ENCODE measurements around the gene PRRC1.
"Not testable (repeated sequence)": the region's sequence is repeated elsewhere in the genome, so short reads cannot be mapped to it uniquely, and the experiment has no call there.

The PRRC1 gene

DNA sequence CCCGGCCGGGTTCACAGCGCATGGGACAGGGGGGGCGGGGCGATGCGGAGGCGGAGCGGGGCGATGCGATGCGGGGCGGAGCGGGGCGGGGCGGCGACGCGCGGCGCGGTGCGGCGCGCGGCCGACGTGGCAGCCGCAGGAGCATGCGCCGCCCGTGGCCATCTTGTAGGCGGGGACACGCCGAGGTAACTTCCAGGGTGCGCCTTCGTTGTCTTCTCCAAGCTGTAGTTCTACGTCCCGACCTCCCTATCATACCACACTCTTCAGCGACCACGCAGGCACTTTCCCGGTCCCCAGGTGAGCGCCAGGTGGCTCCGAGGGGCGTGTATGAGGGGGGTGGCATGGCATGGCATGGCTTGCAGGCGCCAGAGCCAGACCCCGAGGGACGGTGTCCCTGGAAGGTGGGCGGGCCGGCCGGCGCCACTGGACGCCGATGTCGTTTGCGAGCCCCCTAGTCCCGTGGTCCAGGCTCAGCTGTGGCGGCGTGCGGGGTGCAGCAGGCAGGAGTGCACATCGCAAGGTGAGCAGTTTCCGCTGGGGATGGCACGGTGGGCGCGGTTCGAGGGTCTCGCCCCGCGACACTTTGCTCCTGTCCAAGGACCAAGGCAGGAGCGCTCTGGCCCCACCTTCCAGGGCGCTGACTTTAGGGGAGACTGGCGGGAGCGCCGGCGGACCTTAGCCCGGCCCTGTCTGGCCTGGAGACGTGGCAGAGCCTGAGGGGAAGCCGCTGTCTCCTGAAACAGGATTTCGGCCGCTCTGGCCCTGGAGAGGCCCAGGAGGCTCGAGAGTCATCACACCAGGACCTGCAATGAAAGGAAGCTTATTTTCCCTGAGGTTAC is at the start of gene PRRC1:
Gene PRRC1 (plus strand): TSS at position 161 of the 839 bp plus-strand sequence. CDS start 5,840 bp downstream, outside the sequence.
- peak; percentile 80 to 83 for DNase-seq

DNA sequence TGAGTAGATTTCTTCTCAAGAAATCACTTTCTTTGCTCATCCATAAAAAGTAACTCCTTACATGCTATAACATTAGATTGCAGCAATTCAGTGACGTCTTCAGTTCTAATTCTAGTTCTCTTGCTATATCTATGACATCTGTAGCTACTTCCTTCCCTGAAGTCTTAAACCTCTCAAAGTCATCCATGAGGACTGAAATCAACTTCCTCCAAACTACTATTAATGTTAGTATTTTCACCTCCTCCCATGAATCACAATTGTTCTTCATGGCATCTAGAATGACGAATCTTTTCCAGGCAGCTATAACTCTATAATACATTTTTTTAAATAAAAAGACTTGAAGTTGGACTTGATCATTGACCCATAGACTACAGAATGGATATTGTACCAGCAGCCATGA is 46.2 kb upstream of the PRRC1 start:
- no peak for DNase-seq

DNA sequence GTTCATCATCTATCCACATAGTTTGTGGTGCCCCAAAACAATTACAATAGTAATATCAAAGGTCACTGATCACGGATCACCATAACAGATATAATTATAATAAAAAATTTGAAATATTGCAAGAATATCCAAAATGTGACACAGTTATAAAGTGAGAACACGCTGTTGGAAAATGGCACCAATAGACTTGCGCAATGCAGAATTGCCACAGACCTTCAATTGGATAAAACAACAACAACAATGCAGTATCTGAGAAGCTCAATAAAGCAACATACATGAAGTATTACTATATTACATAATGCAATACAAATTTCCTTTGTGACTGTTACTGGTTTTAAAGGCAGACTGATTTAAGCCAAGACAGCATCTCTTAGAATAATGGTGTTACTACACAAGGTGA is 44.7 kb upstream of the PRRC1 start:
- no peak for DNase-seq

DNA sequence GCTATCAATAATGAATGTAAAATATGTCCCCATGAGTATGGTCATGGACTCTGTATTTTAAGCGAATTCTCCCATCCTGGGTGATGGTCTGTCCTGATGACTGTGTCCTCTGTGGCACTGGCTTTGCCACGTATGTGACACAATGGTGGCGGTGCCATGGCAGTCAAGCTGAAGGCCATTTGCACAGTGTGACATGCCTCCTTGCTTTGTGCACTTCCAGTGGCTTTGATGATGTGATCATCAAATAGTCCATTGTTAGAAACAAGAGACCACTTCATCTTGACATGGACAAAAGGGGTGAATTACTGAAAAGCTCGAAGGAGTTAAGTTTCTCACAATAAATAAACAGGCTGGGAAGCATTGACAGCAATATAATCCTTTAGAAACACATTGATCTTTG is 31.0 kb upstream of the PRRC1 start:
- DNase-seq, result no peak

DNA sequence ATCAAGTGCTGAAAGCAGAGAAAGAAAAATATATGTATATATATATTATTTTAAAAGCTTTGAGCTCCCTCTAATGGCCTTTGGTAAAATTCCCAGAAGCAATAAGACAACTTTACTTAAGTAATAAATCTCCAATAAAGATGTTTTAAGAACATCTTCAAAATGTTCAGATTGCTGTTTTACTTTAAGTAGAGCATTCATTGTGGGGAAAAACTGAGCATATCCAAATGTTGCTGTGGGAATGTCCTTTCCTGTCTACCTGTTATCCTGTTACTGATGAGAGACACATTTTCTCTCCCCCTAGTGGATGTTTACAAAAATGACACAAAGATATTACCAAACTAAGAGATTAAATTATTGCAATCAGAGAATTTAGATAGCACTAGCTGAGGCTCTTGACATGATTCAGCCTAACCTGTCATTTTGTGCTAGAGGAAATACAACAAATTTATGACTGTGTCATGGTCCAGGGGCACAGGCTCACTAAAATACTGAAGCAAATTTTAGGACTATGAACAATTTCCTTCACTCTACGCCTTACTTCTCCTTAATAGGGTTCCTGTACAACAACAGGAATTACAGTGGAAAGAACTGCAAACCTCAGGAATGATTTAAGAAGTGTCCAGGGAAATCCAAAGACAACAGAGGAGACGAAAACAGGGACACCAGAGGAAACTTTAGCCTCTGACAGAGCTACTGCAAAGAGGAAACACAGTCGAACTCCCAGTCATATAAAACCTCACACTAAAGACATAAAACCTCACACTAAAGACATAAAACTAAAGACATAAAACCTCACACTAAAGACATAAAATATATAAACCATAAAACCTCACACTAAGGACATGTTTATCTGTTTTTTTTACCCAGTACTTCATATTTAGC is 24.3 kb upstream of the PRRC1 start:
- peak in 1 of 2 donors; percentile 3 for DNase-seq

DNA sequence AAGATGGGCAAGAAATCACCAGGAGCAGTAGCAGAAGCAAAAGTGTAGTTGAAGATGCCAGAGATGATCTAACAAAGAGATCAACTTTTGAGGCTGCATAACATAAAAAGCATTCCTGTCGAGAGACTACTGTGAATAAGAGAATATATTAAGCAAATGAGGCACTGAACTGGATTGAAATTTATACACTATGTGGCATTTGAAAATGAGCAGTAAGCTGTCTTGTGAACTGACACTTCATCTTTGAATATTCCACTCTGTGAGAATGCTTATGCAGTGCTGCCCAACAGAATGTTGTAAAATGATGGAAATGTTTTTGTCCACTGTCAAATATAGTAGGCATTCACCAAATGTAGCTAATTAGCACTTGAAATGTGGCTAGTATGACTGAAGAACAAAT is 18.9 kb upstream of the PRRC1 start:
- no peak for DNase-seq

DNA sequence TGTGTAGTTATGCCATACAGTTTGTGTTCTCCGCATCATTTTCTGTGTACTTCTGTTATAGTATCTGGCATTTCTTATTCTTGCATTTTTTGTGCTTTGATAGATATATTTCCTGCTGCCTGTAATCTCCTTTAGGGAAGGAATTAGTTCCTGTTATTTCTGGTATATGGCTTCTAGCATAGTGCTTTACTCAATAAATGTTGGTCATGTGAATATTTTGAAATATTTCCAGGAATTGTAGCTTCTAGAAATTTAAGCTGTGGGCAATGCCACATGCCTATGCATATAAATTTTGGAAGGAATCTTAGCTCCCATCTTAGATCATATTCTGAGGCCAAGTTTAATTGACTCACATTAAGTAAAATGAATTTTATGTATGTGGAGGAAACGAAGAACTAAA is 11.5 kb upstream of the PRRC1 start:
- no peak for DNase-seq

DNA sequence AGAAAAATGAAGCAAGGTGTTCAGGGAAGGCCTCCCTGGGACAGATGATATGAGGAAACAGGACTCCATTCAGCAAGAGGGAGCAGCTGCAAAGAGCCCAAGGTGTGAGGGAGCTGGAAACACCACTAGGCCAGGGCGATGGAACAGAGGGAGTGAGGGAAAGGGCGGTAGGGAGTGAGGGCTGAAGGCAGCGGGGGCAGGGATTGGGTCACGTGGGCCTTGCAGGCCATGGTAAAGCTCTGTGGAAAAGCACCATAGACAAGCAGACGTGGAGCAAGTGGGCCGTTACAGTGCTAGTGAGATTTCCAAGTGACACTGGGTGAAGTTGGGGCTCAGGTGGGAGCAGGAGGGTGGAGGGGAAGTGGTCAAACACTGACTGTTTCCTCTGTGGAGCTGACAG is 10.8 kb upstream of the PRRC1 start:
- no peak for DNase-seq

DNA sequence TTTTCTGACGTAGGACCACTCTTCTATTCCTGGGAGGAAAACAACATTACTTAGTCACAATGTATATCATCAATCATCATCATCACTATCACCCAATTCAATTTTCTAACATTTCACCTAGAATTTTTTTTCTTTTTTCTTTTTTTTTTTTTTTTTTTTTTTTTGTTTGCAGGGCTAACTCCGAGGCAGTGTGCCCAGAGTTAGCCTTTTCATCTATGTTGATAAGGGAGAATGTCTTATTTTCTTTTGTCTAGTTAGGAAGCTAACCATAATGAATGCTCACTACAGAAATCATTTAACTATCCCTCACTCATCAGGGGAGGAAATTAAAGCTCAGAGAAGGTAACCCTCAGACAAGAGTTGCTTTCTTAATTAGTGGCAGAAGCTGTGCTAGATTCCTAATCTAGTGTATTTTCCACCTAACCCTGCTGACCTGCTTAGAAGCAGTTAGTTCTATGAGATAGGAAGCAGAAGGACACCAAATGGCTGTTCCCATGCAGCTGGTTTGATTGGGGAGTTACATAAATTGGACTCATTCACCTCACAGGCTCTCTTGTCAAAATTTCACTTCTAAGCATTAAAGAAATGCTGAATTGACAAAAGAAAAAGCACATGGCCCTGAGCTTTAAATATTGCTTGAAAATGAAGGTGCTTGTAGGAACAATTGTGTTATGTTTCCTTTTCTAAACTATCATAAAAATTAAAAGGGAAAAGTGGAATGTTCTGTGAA is 8.6 kb upstream of the PRRC1 start:
- DNase-seq, result no peak

DNA sequence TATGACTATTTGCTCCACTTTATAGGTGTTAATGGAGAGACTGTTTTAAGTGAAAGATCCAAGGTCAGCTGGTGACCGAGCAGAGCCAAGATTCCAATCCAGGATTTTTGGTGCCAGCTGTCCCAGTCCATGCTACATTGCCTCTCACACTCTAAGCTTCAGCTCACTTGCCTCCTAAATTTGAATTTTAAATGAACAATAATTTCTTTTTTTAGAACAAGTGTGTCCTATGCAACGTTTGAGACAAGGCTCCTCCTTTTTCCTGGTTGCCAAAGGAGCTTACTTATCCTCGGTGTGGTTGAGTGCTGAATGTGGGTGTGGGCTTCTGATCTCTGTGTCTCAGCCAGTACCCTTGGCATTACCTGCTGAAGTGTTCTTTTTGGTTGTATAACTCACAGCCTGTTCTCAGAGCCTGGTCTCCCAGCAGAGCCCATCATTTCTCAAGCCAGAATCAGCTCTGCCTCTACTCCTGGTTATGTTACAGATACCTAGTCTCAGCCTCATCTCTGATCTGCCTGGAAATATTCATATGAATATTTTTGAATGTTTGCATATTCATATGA is 4.0 kb upstream of the PRRC1 start:
- no peak for DNase-seq

DNA sequence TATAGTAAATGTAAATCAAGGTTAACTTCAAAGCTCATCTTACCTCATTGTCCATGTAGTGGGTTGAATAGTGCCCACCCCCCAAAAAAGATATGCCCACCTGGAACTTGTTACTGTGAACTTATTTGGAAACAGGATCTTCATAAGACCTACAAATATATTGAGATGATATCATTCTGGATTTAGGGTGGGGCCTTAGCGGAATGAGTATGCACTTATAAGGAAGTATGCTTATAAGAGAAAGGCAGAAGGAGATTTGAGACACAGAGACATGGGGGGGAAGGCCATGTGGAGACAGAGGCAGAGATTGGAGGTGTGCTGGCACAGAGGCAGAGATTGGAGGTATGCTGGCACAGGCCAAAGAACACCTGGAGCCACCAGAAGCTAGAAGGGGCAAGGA is 2.6 kb upstream of the PRRC1 start:
- no peak for DNase-seq

DNA sequence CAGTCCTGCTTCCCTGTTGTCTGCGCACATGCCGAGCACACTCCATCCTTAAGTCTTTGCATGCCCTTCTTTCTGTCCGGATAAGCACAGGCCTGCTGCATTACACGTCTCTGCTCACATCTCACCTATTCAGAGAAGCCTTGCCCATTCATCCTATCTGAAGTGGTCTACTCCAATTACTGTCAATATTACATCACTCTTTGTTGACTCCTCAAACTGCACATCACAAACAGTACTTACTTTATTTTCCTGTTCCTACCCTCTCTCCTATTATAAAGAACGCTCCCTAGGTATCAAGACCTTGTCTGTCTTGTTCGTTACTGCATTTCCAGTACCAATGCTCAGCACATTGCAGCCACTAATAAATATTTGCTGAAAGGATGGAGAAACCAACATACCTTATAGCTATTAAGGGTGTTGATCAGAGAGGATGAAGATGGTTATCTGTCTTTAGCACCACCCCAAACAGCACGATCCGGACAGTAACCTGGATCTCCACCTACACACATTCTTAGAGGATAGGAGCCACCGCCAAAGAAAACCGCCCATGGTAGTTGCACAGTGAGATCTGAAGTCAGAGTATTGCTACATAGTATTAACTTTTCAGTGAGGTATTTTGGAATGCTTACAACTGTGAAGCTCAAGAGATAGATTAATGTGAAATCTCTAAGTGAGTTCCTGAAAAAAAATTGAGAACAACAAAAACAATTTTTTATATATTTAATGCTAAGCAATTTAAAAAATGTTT is 1.6 kb upstream of the PRRC1 start:
- DNase-seq, result no peak

DNA sequence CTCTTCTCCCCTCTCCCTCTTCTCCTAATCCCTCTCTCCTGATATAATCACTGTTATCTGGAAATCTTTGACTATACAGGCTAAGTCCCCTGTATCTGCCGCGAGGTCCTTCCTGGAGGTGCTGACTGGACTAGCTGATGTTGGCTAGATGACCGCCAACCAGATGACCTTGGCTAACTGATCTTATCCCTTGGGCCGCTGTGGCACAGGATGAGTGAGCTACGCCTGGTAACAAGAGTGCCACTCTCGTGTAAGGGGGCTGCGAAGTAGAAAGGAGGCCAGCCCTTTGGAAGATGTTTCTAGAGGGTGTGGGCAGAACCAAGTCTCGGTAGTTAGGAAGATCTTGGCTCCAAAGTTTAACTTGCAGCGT is 345 bp upstream of the PRRC1 start:
- DNase-seq, result no peak

DNA sequence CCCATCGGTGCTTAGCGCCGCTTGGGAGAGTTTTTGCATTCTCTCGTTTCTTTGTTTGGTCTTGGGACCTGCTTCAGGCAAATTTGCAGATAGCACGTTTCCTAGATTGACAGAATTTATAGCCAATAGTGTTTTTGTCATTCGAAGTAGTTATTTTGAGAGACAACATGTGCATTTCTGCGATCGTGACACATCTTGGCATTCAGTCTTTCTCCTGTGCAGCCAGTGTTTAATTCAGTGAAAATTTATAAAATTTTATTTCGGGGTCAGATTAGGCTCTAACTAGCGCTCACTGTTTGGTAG is 830 bp downstream of the PRRC1 start:
- no peak for DNase-seq

DNA sequence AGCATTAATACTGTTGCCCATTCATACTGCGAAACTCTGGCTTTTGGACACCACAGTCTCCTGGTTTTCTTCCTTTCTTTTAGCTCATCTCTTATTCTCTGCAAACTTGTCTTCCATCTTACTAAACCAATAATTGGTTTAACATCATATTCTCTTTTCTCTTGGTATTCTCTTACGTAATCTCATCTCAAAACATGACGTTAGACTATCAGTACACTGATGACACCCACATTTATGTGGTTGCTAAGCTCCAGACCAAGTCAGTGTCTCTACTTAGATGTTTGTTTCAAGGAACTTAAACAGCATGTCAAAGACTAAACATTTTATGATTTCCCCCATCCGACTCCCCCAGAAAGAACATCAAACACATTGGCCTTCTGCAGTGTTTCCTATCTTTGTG is 2.1 kb downstream of the PRRC1 start:
- DNase-seq, result no peak

DNA sequence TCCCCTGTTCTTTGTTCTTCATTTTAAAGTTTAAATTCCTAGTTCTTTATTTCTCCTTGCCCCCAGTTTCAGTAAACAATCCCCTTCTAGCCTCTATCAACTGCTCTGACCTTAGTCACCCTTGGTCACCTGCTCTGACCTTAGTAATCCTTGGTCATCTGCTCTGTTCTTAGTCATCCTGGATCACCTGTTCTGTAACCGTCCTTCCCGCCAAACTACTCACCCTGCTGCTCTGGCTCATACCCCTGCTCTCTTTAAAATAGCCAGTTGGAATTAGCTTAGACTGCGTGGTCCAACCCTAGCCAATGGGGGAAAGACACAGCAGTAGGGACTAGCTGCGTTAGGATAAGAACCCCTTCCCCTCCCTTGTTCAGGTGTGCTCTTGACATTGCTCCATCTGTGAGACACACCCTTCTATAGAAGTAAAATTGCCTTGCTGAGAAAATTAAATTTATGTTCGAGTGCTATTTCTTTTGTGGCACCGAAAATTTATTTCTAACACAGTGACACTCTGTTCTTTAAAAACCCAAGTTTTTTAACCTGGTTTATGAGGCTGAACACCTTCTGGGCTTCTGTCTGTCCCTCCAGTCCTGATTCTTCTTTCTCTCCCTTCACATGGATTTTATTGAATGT is 3.8 kb downstream of the PRRC1 start:
- DNase-seq, result no peak

DNA sequence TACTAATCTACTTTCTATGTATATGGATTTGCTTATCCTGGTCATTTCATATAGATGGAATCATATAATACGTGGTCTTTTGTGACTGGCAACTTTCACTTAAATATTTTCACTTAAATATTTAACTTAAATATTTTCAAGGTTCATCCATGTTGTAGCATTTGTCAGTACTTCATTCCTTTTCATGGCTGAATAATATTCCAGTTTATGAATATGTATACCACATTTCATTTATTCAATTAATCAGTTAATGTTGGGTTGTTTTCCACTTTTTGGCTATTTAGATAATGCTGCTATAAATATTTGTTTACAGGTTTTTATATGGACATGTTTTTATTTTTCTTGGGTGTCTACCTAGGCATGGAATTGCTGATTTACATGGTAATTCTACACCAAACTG is 7.7 kb downstream of the PRRC1 start:
- DNase-seq, result no peak

DNA sequence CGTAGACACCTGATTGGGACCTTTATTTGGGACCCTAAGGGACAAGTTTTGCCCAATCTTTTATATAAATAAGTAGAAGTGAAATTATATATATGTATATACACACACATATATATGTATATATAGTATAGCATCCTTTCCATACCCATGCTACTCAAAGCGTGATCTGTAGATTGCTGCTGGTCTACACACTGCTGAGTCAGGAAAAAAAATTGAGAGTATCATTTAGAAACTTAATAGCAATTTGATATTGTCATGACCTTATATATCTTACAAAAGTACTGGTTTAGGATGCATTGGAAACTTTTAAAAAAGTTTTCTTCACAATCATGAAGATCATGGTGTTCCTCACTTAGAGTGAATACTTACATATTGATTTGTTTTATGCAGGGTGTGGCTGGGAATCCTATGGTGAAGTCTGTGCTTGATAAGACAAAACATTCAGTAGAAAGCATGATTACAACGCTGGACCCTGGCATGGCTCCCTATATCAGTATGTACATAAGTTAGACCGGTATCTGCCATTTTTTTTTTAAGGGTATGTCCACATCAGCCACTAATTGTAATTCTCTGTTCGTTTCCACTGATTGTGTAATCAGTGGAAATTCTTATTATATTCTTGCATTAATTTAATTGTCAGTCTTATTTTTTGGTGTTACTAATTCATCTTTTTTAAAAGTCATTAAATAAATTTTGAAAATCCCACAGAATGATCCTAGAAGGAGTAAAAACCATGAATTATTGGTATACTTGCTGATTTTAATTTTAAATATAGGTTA is 12.7 kb downstream of the PRRC1 start:
- DNase-seq, result no peak

DNA sequence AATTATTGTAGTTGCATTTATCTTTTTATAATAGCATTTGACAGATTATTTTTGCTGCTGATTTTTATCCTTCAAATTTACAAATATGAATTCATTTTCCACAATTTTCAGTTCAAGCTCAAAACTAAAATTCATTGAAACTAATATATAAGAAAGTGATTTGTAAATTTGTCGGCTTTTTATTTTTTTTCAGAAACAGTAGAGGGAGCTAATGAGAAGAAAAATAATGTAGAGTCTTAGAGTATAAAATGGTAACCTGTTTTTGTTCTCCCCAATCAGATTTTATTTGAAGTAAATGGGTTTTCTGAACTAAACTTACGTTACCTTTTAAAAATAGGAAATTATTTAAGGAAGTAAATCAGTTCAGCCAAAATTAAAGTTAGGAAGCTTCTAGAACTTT is 19.2 kb downstream of the PRRC1 start:
- no peak for DNase-seq

DNA sequence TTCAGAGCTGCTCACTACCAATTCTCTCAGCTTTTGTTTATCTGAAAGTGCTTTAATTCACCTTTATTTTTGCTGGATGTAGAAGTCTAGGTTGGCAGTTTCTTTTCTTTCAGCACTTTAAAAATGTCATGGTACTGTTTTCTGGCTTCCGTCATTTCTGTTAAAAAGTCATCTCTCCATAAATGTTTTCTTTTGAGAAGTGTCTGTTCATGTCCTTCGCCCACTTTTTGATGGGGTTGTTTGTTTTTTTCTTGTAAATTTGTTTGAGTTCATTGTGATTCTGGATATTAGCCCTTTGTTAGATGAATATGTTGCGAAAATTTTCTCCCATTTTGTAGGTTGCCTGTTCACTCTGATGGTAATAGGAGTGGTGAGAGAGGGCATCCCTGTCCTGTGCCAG is 23.1 kb downstream of the PRRC1 start:
- not testable (repeated sequence) for DNase-seq

DNA sequence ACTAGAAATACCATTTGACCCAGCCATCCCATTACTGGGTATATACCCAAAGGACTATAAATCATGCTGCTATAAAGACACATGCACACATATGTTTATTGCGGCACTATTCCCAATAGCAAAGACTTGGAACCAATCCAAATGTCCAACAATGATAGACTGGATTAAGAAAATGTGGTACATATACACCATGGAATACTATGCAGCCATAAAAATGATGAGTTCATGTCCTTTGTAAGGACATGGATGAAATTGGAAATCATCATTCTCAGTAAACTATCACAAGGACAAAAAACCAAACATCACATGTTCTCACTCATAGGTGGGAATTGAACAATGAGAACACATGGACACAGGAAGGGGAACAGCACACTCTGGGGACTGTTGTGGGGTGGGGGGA is 27.8 kb downstream of the PRRC1 start:
- DNase-seq, result not testable (repeated sequence)

Data from activated CD4-positive, alpha-beta T cell treated with anti-CD3 and anti-CD28 coated beads for 4 hours (primary cell).